ENCODE results near the gene CALHM5. TPM values are rescaled to one million over a fixed set of nuclear protein-coding genes. Genes with fewer than 3 reads are reported as not detected.

Gene CALHM5
- total and polyA plus RNA-seq, 2 of the 4 experiments (the other 2 are of a cell fraction): 3.3 to 10.8 TPM

- peak; percentile 44 for TF ChIP-seq RCOR1 (IDR thresholded peaks at IDR 0.05; ENCODE audit: insufficient replicate concordance, low read length)
- TF ChIP-seq RAD21 (IDR thresholded peaks at IDR 0.05; ENCODE audit: low read length): peak; percentile 50
- TF ChIP-seq FOS (IDR thresholded peaks at IDR 0.05; ENCODE audit: low read depth, low read length): peak; percentile 64; the same call in 1 of the 2 replicates
- no peak for TF ChIP-seq MAFK (IDR thresholded peaks at IDR 0.05; ENCODE audit: low read depth, low read length)
Observed at GRCh38 chr6:116511424-116512110, at the start of gene CALHM5 (continued).
